H1 (cell line): ENCODE data around the gene PRDX5. TPM values are rescaled to one million over a fixed set of nuclear protein-coding genes. Genes with fewer than 3 reads are reported as not detected.

Experiments
- CTCF ChIA-PET: fragments of 300-600 bp; sonication (Branson Sonifier 250); formaldehyde crosslinking; loops from one replicate; lab custom pipeline; 2021; ENCODE audit not compliant: partially characterized antibody; lab: Charles Lee
- POLR2A ChIA-PET: fragments of 300-600 bp; sonication (Branson Sonifier 250); formaldehyde crosslinking; loops from one replicate; lab custom pipeline; 2021; ENCODE audit warnings: inconsistent platforms; ENCODE audit not compliant: partially characterized antibody; lab: Charles Lee
- DNase-seq, 2 experiments: peaks; one replicate each; pipeline versions ENCODE4 v3.0.0 to v3.0.0-alpha.2; 2010 to 2022; ENCODE audit warnings: low spot score in 2 of 2, low read depth in 1 of 2, mixed read lengths in 1 of 2
- FAIRE-seq: peaks from 2 replicates; lab custom pipeline; 2011; peaks lifted over from hg19 to GRCh38; lab: Jason Lieb, UNC
- H2AFZ ChIP-seq: 2 replicates; pipeline ENCODE4 v1.8.1; 2012; ENCODE audit warnings: low read length, inconsistent platforms
- H2AK5ac ChIP-seq: 2 replicates; pipeline ENCODE4 v1.6.1; 2013; ENCODE audit warnings: low read depth, low read length
- H2BK120ac ChIP-seq: replicated peaks from 2 replicates; pipeline ENCODE3; 2013; ENCODE audit warnings: low read depth, low read length, inconsistent platforms
- H2BK12ac ChIP-seq: 2 replicates; pipeline ENCODE4 v1.6.1; 2013; ENCODE audit warnings: low read depth, low read length
- H2BK15ac ChIP-seq: 2 replicates; pipeline ENCODE4 v1.6.1; 2013; ENCODE audit warnings: low read length
- H2BK20ac ChIP-seq: 2 replicates; pipeline ENCODE4 v1.6.1; 2013; ENCODE audit warnings: low read length
- H2BK5ac ChIP-seq: 2 replicates; pipeline ENCODE4 v1.6.1; 2013; ENCODE audit warnings: low read depth, low read length
- H3K14ac ChIP-seq: 2 replicates; pipeline ENCODE4 v1.6.1; 2013; ENCODE audit warnings: inconsistent platforms; ENCODE audit not compliant: insufficient read length
- H3K18ac ChIP-seq: 2 replicates; pipeline ENCODE4 v1.6.1; 2013; ENCODE audit warnings: low read length; ENCODE audit errors: extremely low read depth
- H3K23ac ChIP-seq: 2 replicates; pipeline ENCODE4 v1.6.1; 2013; ENCODE audit warnings: inconsistent platforms; ENCODE audit not compliant: insufficient read length
- H3K23me2 ChIP-seq: 2 replicates; pipeline ENCODE4 v1.6.1; 2013; ENCODE audit warnings: low read depth, low read length
- H3K27ac ChIP-seq: 2 replicates; pipeline ENCODE4 v1.6.1; 2011; ENCODE audit warnings: low read depth, low read length, inconsistent platforms
- H3K27me3 ChIP-seq, 4 experiments: replicated peaks in 1 of 4; 1 replicate in 1 of 4; 2 replicates in 3 of 4; pipeline versions ENCODE4 v1.6.1 to v1.8.1; 2011 to 2013; ENCODE audit warnings: low read length in 3 of 4, mild to moderate bottlenecking in 3 of 4, inconsistent platforms in 2 of 4, mixed read lengths in 2 of 4, moderate library complexity in 1 of 4; ENCODE audit not compliant: control insufficient read depth in 3 of 4, insufficient read depth in 3 of 4; ENCODE audit errors: extremely low read depth in 1 of 4
- H3K36me3 ChIP-seq, 4 experiments: 2 replicates each; pipeline versions ENCODE4 v1.6.1 to v1.8.1; 2011 to 2013; ENCODE audit warnings: mild to moderate bottlenecking in 4 of 4, low read length in 3 of 4, moderate library complexity in 2 of 4, control low read depth in 1 of 4, inconsistent platforms in 1 of 4; ENCODE audit not compliant: insufficient read depth in 4 of 4, control insufficient read depth in 2 of 4
- H3K4ac ChIP-seq: replicated peaks from 2 replicates; pipeline ENCODE3; 2013; ENCODE audit warnings: low read length, low read depth, mixed read lengths, inconsistent platforms; ENCODE audit not compliant: insufficient read length
- H3K4me1 ChIP-seq, 4 experiments: replicated peaks in 1 of 4; 1 replicate in 1 of 4; 2 replicates in 3 of 4; pipeline versions ENCODE4 v1.6.1 to v1.8.1; 2011 to 2013; ENCODE audit warnings: low read length in 3 of 4, inconsistent platforms in 2 of 4, mixed read lengths in 1 of 4; ENCODE audit not compliant: insufficient read depth in 4 of 4, control insufficient read depth in 3 of 4
- H3K4me2 ChIP-seq, 2 experiments: 2 replicates each; pipeline versions ENCODE4 v1.6.1 to v1.8.1; 2011 to 2013; ENCODE audit warnings: low read depth in 2 of 2, low read length in 2 of 2, control low read depth in 1 of 2, inconsistent platforms in 1 of 2, mild to moderate bottlenecking in 1 of 2; ENCODE audit not compliant: insufficient read depth in 1 of 2
- H3K4me3 ChIP-seq, 4 experiments: fragments of 200-600, 300-600 bp in 1 of 4; sonication (generic), shearing (Covaris generic), sonication (Bioruptor Twin) in 1 of 4; 2 replicates each; pipeline versions ENCODE4 v1.5.1 to v1.8.1; 2011 to 2016; ENCODE audit warnings: low read length in 4 of 4, low read depth in 3 of 4, control low read depth in 2 of 4, inconsistent platforms in 2 of 4, mild to moderate bottlenecking in 2 of 4, mixed read lengths in 1 of 4, moderate library complexity in 1 of 4; ENCODE audit not compliant: insufficient read depth in 2 of 4; ENCODE audit errors: extremely low read depth in 1 of 4
- H3K56ac ChIP-seq: replicated peaks from 2 replicates; pipeline ENCODE3; 2013; ENCODE audit warnings: low read depth, mild to moderate bottlenecking, mixed read lengths, low read length, inconsistent platforms; ENCODE audit not compliant: insufficient read length
- H3K79me1 ChIP-seq: 2 replicates; pipeline ENCODE4 v1.6.1; 2013; ENCODE audit warnings: low read depth, low read length, control low read depth
- H3K79me2 ChIP-seq, 2 experiments: 2 replicates each; pipeline versions ENCODE4 v1.6.1 to v1.8.1; 2012 to 2013; ENCODE audit warnings: low read length in 2 of 2, mild to moderate bottlenecking in 2 of 2, inconsistent platforms in 1 of 2; ENCODE audit not compliant: insufficient read depth in 2 of 2, control insufficient read depth in 1 of 2
- H3K9ac ChIP-seq, 4 experiments: replicated peaks in 1 of 4; 1 replicate in 1 of 4; 2 replicates in 3 of 4; pipeline versions ENCODE4 v1.6.1 to v1.8.1; 2011 to 2013; ENCODE audit warnings: low read depth in 3 of 4, low read length in 3 of 4, control low read depth in 2 of 4, mild to moderate bottlenecking in 2 of 4, moderate library complexity in 2 of 4, inconsistent platforms in 1 of 4; ENCODE audit errors: extremely low read depth in 1 of 4
- H3K9me3 ChIP-seq, 2 experiments: 2 replicates each; pipeline versions ENCODE4 v1.6.1 to v1.8.1; 2012 to 2013; ENCODE audit warnings: mild to moderate bottlenecking in 2 of 2, moderate library complexity in 2 of 2, control low read depth in 1 of 2, inconsistent platforms in 1 of 2, low read depth in 1 of 2, low read length in 1 of 2, mixed read lengths in 1 of 2; ENCODE audit not compliant: insufficient read depth in 2 of 2
- H4K20me1 ChIP-seq, 2 experiments: replicated peaks in 1 of 2; 2 replicates each; pipeline versions ENCODE3 to v1.8.1; 2011 to 2013; ENCODE audit warnings: inconsistent platforms in 2 of 2, low read length in 2 of 2, mild to moderate bottlenecking in 1 of 2; ENCODE audit not compliant: insufficient read depth in 2 of 2, control insufficient read depth in 1 of 2
- H4K5ac ChIP-seq: 2 replicates; pipeline ENCODE4 v1.6.1; 2013; ENCODE audit warnings: low read length, low read depth, mixed read lengths, inconsistent platforms; ENCODE audit not compliant: insufficient read length
- H4K8ac ChIP-seq: 2 replicates; pipeline ENCODE4 v1.8.0; 2013; ENCODE audit warnings: mild to moderate bottlenecking, moderate library complexity, low read length, inconsistent platforms; ENCODE audit not compliant: insufficient read depth; ENCODE audit errors: extremely low read depth
- H4K91ac ChIP-seq: replicated peaks from 2 replicates; pipeline ENCODE3; 2013; ENCODE audit warnings: low read length, mixed read lengths, inconsistent platforms; ENCODE audit not compliant: insufficient read length
- CBX8 ChIP-seq: fragments of 300-800, 300-1000 bp; sonication (generic); IDR thresholded peaks from 2 replicates; pipeline ENCODE4 v1.7.1; 2016; ENCODE audit warnings: low read depth, low read length, borderline replicate concordance
- CREB1 ChIP-seq: IDR thresholded peaks from 2 replicates; pipeline ENCODE4 v1.6.1; 2012; ENCODE audit warnings: inconsistent platforms
- EP300 ChIP-seq, 2 experiments: IDR thresholded peaks; 1 replicate in 1 of 2; 2 replicates in 1 of 2; pipeline ENCODE4 v1.6.1; 2011 to 2012; ENCODE audit warnings: low read depth in 2 of 2, low read length in 2 of 2, mild to moderate bottlenecking in 2 of 2, borderline replicate concordance in 1 of 2, inconsistent platforms in 1 of 2, moderate library complexity in 1 of 2
- FOSL1 ChIP-seq: IDR thresholded peaks from 2 replicates; pipeline ENCODE4 v1.6.1; 2011; ENCODE audit warnings: mild to moderate bottlenecking, low read depth, low read length, moderate library complexity; ENCODE audit not compliant: insufficient read depth
- GABPA ChIP-seq: IDR thresholded peaks from 2 replicates; pipeline ENCODE4 v1.6.1; 2011; ENCODE audit warnings: mild to moderate bottlenecking, low read length, moderate library complexity, borderline replicate concordance; ENCODE audit not compliant: insufficient read depth
- RFX5 ChIP-seq: IDR thresholded peaks from 2 replicates; pipeline ENCODE4 v1.6.1; 2011; ENCODE audit warnings: low read depth, low read length, improper control_type of control experiment, borderline replicate concordance
- RNF2 ChIP-seq: fragments of 200-900, 300-1000 bp; sonication (generic); IDR thresholded peaks from 2 replicates; pipeline ENCODE4 v1.7.1; 2016; ENCODE audit warnings: borderline replicate concordance, low read depth, mild to moderate bottlenecking, antibody characterized with exemption, low read length; ENCODE audit not compliant: poor library complexity, severe bottlenecking; ENCODE audit errors: missing control alignments
- ZNF274 ChIP-seq: IDR thresholded peaks from 2 replicates; pipeline ENCODE4 v1.7.0; 2012; ENCODE audit warnings: low read length, borderline replicate concordance; ENCODE audit errors: extremely low read depth
- WGBS, 2 experiments: shearing (Covaris generic) in 1 of 2; methylation state at CpG; one replicate each; pipeline versions ENCODE4 v1.1.6 to v1.1.7; 2013 to 2015; ENCODE audit warnings: low lambda C conversion rate in 2 of 2, mixed read lengths in 2 of 2, inconsistent platforms in 1 of 2, low coverage in 1 of 2, missing lambda C conversion rate in 1 of 2; ENCODE audit not compliant: insufficient replicate concordance in 2 of 2, insufficient coverage in 1 of 2, insufficient read length in 1 of 2; ENCODE audit errors: extremely low coverage in 1 of 2, missing lambda C conversion rate in 1 of 2; 5-methylcytosine and 5-hydroxymethylcytosine counted together
- polyA plus RNA-seq, 7 experiments: library from polyadenylated mRNA; depleted of rRNA in 3 of 7; stranded (reverse) in 5 of 7; unstranded in 2 of 7; fragments of >200 nt in 5 of 7; fragments of 200-250 nt in 2 of 7; gene quantifications; 1 replicate in 5 of 7; 2 replicates in 1 of 7; 4 replicates in 1 of 7; pipeline versions ENCODE4 v1.2.1 to v1.2.3, GENCODE V29; 2011 to 2013; ENCODE audit warnings: missing spikeins in 2 of 7, mixed read lengths in 2 of 7
- total RNA-seq: library from RNA; stranded (reverse); fragmentation: NEBNext Ultra II Directional; extraction: Animal tissue kit (Norgen Biotek cat#: 25700); gene quantifications from 2 replicates; pipeline ENCODE4 v1.2.1, GENCODE V29; 2021
- TF ChIP-seq, protein P1 (sequence below): IDR thresholded peaks from 2 replicates; pipeline ENCODE4 v1.6.1; 2012; ENCODE audit warnings: inconsistent platforms
- TF ChIP-seq, protein P2 (sequence below): IDR thresholded peaks from 2 replicates; pipeline ENCODE4 v1.6.1; 2011; ENCODE audit warnings: low read length, improper control_type of control experiment

The PRDX5 gene
- total and polyA plus RNA-seq, 2 of the 8 experiments (the other 6 are each of a cell fraction or from before 2014, with no cell fraction given) = 201 to 582 TPM

DNA sequence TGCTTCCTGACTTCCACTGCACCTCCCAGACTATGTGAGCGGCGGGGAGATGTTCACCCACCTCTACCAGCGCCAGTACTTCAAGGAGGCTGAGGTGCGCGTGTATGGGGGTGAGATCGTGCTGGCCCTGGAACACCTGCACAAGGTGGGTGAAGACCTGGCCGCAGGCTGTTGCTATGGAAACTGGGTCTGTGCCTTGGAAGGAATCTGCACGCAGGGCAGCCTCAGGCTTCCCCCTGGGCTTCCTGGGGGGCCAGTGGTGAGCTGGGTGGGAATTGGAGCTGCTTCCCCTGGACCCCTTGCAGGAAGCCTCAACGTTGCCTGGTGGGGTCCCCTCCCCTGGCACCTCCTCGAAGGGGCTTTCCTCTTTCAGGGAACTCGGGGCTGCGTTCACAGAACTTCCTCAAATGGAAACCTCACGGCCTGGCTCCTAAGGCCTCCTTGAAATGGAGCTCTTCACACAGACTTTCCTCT is 42.6 kb downstream of the PRDX5 start:
- H3K14ac ChIP-seq = no peak overlapping the region
- no peaks in the 10 kb centered on the region for H3K9me3 ChIP-seq
- H2BK20ac ChIP-seq = no peak overlapping the region
- no peak overlapping the region for H3K27ac ChIP-seq
- H3K4me1 ChIP-seq = peaks cover 0 to 32% (median 25%) of the 10 kb centered on the region in 4 experiments; a peak in 6 of 7 replicates
- H2BK5ac ChIP-seq = no peak overlapping the region
- peak overlapping the region; percentile 88 for H4K91ac ChIP-seq
- no peak overlapping the region for H4K5ac ChIP-seq
- FAIRE-seq (no peak), DNase-seq (no peak)
- no peak overlapping the region for H3K18ac ChIP-seq
- POLR2A ChIA-PET = interaction anchor here (0.5 to 3.6 kb wide), 5 partner anchors 9 to 408 kb away, joined by 3 to 14 read pairs (median 3); no protein-coding TSS in a partner anchor
- no peak overlapping the region for H2BK120ac ChIP-seq
- 94% methylated on average over 13 of the region's 13 CpGs; no CpG with 5 or more reads in 1 of the 2 experiments for WGBS, 2 experiments
- H3K4me3 ChIP-seq = 0 out of 8 replicates have a peak overlapping the region, but pooled peaks of 1 of the 4 experiments have one; percentile 73
- peaks cover 0 to 4% of the 10 kb centered on the region in 2 experiments for H4K20me1 ChIP-seq
- H2AK5ac ChIP-seq = no peak overlapping the region
- no peaks in the 10 kb centered on the region for H3K27me3 ChIP-seq
- H3K4ac ChIP-seq = no peak overlapping the region
- no peaks in the 10 kb centered on the region for H3K79me2 ChIP-seq
- peaks cover 0 to 9% (median 3%) of the 10 kb centered on the region in 4 experiments; a peak in 3 of 8 replicates for H3K36me3 ChIP-seq
- H3K23me2 ChIP-seq = peaks cover 7% of the 10 kb centered on the region; the same call in 1 of the 2 replicates
- peak overlapping the region; percentile 87 to 89; a peak in 3 of 4 replicates for H3K4me2 ChIP-seq
- no peak overlapping the region for H3K23ac ChIP-seq
- H2BK15ac ChIP-seq = peak overlapping the region; percentile 46; the same call in 1 of the 2 replicates
- no peak overlapping the region for H3K56ac ChIP-seq
- H2AFZ ChIP-seq = no peak overlapping the region
- H2BK12ac ChIP-seq = no peak overlapping the region
- H3K79me1 ChIP-seq = no peaks in the 10 kb centered on the region; the same call in 1 of the 2 replicates
- CTCF ChIA-PET = interaction anchor here (0.5 to 22.0 kb wide), 6 partner anchors 11 to 89 kb away, joined by 4 to 409 read pairs (median 8); partner anchors contain the start of gene CCDC88B
- H3K9ac ChIP-seq = no peak overlapping the region
- H4K8ac ChIP-seq = no peak overlapping the region
- TF ChIP-seq CREB1 = no peak
- no peak for TF ChIP-seq RNF2
- TF ChIP-seq, protein P1, sequence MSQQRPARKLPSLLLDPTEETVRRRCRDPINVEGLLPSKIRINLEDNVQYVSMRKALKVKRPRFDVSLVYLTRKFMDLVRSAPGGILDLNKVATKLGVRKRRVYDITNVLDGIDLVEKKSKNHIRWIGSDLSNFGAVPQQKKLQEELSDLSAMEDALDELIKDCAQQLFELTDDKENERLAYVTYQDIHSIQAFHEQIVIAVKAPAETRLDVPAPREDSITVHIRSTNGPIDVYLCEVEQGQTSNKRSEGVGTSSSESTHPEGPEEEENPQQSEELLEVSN = no peak
- TF ChIP-seq EP300 (IDR thresholded peaks at IDR 0.05; ENCODE audit: borderline replicate concordance in 1 of 2, low read depth in 2 of 2, low read length in 2 of 2) = no peak
- TF ChIP-seq RFX5 = no peak
- TF ChIP-seq CBX8 = no peak
- TF ChIP-seq ZNF274 = no peak
- TF ChIP-seq, protein P2, sequence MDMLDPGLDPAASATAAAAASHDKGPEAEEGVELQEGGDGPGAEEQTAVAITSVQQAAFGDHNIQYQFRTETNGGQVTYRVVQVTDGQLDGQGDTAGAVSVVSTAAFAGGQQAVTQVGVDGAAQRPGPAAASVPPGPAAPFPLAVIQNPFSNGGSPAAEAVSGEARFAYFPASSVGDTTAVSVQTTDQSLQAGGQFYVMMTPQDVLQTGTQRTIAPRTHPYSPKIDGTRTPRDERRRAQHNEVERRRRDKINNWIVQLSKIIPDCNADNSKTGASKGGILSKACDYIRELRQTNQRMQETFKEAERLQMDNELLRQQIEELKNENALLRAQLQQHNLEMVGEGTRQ = no peak
- TF ChIP-seq FOSL1 = no peak
- no peak for TF ChIP-seq GABPA
